GM12872 (cell line): ENCODE data around the gene FCGBP.

Experiments
- TF ChIP-seq, protein P1 (sequence below): IDR thresholded peaks from 3 replicates; pipeline ENCODE4 v1.5.1; 2011; ENCODE audit warnings: low read depth, mild to moderate bottlenecking, low read length, moderate library complexity; ENCODE audit not compliant: insufficient read depth

Gene FCGBP

DNA sequence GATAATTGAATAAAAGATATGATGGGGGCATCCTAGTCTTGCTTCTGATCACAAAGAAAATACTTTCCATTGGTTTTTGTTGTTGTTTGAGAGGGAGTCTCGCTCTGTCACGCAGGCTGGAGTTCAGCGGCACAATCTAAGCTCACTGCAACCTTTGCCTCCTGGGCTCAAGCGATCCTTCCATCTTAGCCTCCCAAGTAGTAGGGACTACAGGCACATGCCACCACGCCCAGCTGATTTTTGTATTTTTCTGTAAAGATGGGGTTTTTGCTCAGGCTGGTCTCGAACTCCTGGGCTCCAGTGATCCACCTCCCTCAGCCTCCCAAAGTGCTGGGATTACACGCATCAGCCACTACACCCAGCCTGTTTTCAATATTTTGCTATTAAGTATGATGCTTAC lies 19.5 kb upstream of the FCGBP start:
- TF ChIP-seq, protein P1, sequence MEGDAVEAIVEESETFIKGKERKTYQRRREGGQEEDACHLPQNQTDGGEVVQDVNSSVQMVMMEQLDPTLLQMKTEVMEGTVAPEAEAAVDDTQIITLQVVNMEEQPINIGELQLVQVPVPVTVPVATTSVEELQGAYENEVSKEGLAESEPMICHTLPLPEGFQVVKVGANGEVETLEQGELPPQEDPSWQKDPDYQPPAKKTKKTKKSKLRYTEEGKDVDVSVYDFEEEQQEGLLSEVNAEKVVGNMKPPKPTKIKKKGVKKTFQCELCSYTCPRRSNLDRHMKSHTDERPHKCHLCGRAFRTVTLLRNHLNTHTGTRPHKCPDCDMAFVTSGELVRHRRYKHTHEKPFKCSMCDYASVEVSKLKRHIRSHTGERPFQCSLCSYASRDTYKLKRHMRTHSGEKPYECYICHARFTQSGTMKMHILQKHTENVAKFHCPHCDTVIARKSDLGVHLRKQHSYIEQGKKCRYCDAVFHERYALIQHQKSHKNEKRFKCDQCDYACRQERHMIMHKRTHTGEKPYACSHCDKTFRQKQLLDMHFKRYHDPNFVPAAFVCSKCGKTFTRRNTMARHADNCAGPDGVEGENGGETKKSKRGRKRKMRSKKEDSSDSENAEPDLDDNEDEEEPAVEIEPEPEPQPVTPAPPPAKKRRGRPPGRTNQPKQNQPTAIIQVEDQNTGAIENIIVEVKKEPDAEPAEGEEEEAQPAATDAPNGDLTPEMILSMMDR, result no peak

DNA sequence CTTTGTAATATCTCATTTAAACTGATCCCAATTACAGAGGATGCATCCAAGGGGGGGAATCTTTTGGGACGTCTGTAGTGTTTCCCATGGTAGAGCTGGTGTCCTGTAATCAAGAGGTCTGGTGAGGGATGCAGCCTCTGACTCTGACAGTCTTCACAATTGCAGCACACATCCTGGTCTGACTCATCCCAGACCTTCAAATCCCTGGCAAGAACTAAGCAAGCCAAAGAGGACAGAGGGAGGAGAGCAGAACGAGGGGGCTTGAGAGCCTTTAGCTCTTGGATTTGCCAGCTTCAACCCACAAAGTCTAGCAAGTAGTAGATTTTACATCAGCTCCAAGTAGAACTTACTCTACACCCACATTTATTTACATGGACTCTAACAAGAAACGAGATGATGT lies 17.3 kb upstream of the FCGBP start:
- TF ChIP-seq, protein P1, result no peak

DNA sequence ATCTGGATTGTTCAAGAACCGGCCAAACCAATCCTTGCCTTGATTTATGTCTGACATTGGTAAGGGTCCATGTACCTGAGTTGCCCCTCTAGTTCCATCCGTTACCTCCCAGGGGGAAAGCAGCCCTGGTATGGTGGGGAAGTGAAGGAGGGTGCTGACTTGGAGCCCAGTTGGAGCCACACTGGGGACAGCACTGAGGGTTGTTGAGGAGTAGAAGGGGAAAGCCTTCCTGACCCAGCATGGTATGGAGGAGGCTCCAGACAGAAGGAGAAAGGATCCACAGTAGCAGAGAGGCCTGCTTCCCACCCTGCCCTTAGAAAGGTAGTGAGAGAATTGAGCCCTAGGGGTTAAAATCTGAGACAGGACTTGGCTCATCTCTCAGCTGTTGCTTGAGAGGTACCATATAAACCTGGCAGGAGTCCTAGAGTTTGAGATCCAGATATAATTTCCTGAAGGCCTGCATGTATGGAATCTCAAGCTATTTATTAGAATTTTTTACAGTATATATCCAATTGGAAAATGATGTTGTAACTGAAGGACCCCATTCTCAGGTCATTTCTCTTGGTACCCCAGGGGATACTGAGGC lies 16.7 kb upstream of the FCGBP start:
- TF ChIP-seq, protein P1, result no peak

DNA sequence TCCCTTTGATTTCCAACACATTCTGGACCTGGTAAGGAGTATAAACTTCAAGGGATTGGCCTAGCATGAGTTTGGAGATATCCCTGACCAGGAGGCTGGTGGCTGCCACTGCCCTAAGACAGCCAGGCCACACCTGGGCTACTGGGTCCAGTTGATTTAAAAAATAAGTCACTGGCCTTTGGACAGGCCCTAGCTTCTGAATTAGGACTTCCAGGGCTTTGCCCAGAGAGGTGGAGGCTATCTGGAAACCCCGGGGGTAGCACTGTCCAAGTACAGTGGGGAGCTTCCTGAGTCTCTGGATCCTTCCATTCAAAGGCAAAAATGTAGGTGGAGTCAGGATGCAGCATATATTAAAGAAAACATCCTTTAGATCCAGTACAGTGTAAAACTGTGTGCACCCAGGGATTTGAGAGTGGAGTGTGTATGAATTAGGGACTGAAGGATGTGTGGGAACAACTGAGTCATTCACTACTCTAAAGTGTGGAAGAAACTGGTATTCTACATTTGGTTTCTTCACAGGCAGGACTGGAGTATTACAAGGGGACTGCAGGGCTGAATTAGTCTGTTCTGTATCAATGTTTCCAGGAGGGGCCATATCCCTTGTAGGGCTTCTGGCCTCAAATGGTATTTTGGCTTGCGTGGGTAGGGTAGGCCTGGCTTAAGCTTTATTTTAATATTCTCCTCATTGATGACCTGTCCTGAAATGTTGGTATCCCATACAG lies 14.8 kb upstream of the FCGBP start:
- TF ChIP-seq, protein P1, result no peak

DNA sequence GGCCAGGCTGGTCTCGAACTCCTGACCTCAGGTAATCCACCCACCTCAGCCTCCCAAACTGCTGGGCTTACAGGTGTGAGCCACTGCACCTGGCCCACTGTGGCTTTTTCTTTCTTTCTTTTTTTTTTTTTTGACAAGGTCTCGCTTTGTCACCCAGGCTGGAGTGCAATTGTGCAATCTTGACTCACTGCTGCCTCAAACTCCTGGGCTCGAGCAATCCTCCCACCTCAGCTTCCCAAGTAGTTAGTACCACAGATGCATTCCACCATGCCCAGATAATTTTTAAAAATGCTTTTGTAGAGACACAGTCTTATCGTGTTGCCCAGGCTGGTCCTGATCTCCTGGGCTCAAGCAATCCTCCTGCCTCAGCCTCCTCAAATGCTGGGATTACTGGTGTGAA lies 12.1 kb upstream of the FCGBP start:
- TF ChIP-seq, protein P1, result no peak

DNA sequence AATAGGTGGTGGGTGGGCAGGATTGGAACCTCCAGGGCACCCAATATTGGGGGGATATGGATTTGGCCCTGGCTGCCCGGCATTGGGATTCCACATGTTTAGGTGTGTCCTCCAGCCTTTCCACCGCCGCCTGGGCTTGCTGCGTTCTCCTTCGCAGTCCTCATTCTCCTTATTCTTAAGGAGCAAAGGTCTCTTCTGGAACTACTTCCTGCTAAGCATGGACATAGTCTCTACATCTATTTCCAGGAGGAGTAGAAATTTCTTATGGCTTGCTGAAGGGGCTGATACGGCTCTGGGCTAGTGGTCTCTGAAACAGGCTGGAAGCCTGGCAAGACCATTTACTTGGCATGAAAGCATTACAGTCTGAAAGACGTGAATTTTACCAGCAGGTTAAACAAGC lies 9.2 kb upstream of the FCGBP start:
- TF ChIP-seq, protein P1, result no peak

DNA sequence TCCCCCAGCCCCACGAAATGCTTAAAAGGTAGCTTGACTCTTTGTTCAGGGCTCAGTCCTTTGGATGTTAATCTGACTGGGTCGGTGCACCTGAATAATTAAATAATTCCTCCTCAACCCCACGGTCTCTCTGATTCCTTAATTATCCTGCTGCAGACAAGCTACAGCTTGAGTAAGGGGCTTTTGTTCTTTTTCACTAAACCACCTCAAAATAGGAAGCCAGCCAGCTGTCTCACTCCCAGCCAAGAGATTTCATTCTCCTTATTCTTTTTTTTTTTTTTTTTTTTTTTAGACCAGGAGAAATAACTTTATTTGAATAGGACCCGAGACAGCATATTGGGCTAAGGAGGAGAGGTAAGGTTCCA lies 7.9 kb upstream of the FCGBP start:
- TF ChIP-seq, protein P1, result no peak
